Mucosa of rectum (tissue), 2 donors: Measurements from ENCODE around the gene CLCF1.

Experiments
- H3K27ac ChIP-seq, 2 donors: one replicate each; pipeline ENCODE4 v1.7.0; 2013; ENCODE audit warnings: inconsistent platforms in 2 of 2, low read depth in 2 of 2, low read length in 2 of 2
- H3K27me3 ChIP-seq, 2 donors: one replicate each; pipeline ENCODE4 v1.7.0; 2013; ENCODE audit warnings: low read length in 2 of 2; ENCODE audit not compliant: control insufficient read depth in 2 of 2, insufficient read depth in 2 of 2
- H3K36me3 ChIP-seq, 2 donors: one replicate each; pipeline ENCODE4 v1.7.0; 2013; ENCODE audit warnings: low read length in 2 of 2; ENCODE audit not compliant: control insufficient read depth in 2 of 2, insufficient read depth in 2 of 2
- H3K4me1 ChIP-seq, 2 donors: one replicate each; pipeline ENCODE4 v1.7.0; 2013; ENCODE audit warnings: low read length in 2 of 2, mild to moderate bottlenecking in 1 of 2; ENCODE audit not compliant: control insufficient read depth in 2 of 2, insufficient read depth in 2 of 2
- H3K4me3 ChIP-seq, 2 donors: one replicate each; pipeline ENCODE4 v1.7.0; 2013; ENCODE audit warnings: low read length in 2 of 2
- H3K9ac ChIP-seq, 2 donors: one replicate each; pipeline ENCODE4 v1.7.0; 2013; ENCODE audit warnings: low read length in 2 of 2, low read depth in 1 of 2, mild to moderate bottlenecking in 1 of 2
- H3K9me3 ChIP-seq, 2 donors: one replicate each; pipeline ENCODE4 v1.7.0; 2013; ENCODE audit warnings: low read length in 2 of 2; ENCODE audit not compliant: control insufficient read depth in 2 of 2
- donor health status: healthy.
- donor health status: Normal muscosa, but diverticular disease.

CLCF1 gene

DNA sequence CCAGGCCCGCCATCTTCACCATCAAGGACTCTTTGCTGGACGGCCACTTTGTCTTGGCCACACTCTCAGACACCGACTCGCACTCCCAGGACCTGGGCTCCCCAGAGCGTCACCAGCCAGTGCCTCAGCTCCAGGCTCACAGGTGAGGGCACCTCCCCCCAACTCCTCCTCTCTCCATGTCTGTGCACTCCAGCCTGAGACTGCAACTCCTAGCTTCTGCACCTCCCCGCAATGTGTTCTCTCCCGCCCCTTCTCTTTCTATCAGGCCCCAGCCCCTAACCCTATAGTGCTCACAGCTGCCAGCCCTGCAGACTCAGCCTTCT, 22.8 kb upstream of the CLCF1 start:
- peaks cover 24 to 29% of the 10 kb centered on the region in 2 donors for H3K36me3 ChIP-seq
- H3K4me1 ChIP-seq, result peaks cover 20 to 24% of the 10 kb centered on the region in 2 donors
- no peaks in the 10 kb centered on the region for H3K9me3 ChIP-seq
- H3K27ac ChIP-seq, result no peak overlapping the region
- H3K4me3 ChIP-seq, result no peak overlapping the region
- no peak overlapping the region for H3K9ac ChIP-seq
- no peaks in the 10 kb centered on the region for H3K27me3 ChIP-seq

DNA sequence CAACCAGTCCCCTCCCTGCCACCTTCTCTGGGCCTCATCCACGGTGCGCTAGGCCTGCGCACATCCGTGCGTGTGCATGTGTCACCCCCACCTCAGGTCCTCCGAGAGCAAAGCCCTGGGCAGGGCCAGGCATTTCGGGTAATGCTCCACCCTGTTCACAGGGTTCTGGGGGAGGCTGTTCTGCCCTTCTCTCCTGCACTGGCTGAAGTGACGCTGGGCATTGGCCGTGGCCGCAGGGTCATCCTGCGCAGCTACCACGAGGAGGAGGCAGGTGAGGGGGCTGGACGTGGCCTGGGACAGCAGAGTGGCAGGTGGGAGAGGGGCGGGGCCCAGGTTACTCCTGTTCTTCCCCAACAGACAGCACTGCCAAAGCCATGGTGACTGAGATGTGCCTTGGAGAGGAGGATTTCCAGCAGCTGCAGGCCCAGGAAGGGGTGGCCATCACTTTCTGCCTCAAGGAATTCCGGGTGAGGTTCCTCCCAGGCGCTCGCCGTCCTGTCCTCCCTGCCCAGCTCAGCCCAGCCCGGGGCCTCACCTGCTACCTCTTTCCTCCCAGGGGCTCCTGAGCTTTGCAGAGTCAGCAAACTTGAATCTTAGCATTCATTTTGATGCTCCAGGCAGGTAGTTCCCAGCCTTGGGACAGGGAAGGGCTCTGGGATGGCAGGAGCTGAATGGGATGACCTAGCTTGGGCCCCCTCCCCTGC, 22.3 kb upstream of the CLCF1 start:
- Histone ChIP-seq H3K36me3 (peaks cover 24 to 29% of the 10 kb centered on the region in 2 donors), H3K9ac (no peak overlapping the region), H3K4me3 (no peak overlapping the region), H3K27me3 (no peaks in the 10 kb centered on the region), H3K9me3 (no peaks in the 10 kb centered on the region), H3K27ac (no peak overlapping the region), H3K4me1 (peaks cover 20 to 24% of the 10 kb centered on the region in 2 donors)

DNA sequence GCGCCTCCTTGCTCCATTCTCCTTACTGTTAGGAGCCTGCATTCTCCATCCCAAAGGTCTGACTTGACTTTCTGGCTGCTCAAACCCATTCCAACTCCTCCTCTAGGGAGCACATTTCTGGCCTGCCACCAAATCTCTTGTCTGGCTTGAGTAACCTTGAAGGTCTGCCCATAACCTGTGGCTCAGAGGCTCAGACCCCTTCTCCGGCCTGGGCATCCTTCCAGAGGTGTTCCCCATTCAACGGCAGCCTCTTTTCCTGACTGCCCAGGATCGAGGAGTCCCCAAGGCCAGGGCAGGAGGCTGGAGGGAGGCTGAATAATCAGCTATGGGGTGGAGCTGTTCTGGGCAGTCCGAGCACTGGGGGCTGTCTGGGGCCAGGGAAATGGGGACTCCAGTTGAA, 20.6 kb upstream of the CLCF1 start:
- Histone ChIP-seq H3K36me3 (peaks cover 18 to 20% of the 10 kb centered on the region in 2 donors), H3K9me3 (no peaks in the 10 kb centered on the region), H3K27ac (no peak overlapping the region), H3K4me3 (no peak overlapping the region), H3K9ac (no peak overlapping the region), H3K4me1 (peaks cover 19 to 21% of the 10 kb centered on the region in 2 donors), H3K27me3 (no peaks in the 10 kb centered on the region)

DNA sequence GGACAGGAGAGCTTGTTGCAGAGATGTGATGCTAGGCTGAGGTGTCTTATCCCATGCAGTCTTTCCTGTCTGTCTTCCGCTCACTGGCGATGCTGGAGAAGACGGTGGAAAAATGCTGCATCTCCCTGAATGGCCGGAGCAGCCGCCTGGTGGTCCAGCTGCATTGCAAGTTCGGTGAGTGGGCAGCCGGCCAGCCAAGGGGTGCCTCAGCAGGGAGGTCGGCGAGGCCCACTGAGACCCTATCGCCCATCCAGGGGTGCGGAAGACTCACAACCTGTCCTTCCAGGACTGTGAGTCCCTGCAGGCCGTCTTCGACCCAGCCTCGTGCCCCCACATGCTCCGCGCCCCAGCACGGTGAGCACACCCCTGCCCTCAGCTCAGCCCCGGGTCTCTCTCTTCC, 20.0 kb upstream of the CLCF1 start:
- H3K4me3 ChIP-seq, result no peak overlapping the region
- H3K27me3 ChIP-seq, result no peaks in the 10 kb centered on the region
- H3K9me3 ChIP-seq, result no peaks in the 10 kb centered on the region
- H3K27ac ChIP-seq, result no peak overlapping the region
- H3K4me1 ChIP-seq, result peaks cover 19 to 21% of the 10 kb centered on the region in 2 donors
- H3K9ac ChIP-seq, result no peak overlapping the region
- H3K36me3 ChIP-seq, result peaks cover 13 to 15% of the 10 kb centered on the region in 2 donors

DNA sequence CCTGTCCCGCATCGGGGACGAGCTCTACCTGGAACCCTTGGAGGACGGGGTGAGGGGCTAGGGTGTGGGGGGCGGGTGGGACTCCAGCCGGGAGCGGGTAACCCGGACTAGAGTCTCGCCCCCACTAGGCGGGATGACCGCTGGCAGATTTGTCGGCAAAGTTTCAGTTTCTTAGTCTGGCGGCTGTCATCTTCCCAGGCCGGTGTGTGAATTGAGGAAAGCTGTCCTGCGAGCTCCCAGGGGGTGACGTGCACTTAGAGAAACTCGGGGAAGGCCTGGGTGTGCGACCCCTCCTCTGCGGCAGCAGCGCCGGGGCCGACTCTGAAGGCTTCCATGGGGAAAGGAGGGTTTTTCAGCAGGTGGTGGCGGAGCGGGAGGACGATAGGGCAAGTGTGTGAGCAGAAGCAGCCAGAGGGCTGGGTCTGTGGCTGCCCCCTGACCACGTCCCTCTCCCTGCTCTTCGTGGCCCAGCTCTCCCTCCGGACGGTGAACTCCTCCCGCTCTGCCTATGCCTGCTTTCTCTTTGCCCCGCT, 18.9 kb upstream of the CLCF1 start:
- peak overlapping the region; percentile 58 to 88 for H3K27ac ChIP-seq
- peak overlapping the region; percentile 70 for H3K9ac ChIP-seq
- H3K4me3 ChIP-seq, result peak overlapping the region; percentile 82 to 98
- H3K27me3 ChIP-seq, result no peaks in the 10 kb centered on the region
- no peaks in the 10 kb centered on the region for H3K9me3 ChIP-seq
- peaks cover 17 to 21% of the 10 kb centered on the region in 2 donors for H3K4me1 ChIP-seq
- H3K36me3 ChIP-seq, result peaks cover under 1 to 3% of the 10 kb centered on the region in 2 donors

DNA sequence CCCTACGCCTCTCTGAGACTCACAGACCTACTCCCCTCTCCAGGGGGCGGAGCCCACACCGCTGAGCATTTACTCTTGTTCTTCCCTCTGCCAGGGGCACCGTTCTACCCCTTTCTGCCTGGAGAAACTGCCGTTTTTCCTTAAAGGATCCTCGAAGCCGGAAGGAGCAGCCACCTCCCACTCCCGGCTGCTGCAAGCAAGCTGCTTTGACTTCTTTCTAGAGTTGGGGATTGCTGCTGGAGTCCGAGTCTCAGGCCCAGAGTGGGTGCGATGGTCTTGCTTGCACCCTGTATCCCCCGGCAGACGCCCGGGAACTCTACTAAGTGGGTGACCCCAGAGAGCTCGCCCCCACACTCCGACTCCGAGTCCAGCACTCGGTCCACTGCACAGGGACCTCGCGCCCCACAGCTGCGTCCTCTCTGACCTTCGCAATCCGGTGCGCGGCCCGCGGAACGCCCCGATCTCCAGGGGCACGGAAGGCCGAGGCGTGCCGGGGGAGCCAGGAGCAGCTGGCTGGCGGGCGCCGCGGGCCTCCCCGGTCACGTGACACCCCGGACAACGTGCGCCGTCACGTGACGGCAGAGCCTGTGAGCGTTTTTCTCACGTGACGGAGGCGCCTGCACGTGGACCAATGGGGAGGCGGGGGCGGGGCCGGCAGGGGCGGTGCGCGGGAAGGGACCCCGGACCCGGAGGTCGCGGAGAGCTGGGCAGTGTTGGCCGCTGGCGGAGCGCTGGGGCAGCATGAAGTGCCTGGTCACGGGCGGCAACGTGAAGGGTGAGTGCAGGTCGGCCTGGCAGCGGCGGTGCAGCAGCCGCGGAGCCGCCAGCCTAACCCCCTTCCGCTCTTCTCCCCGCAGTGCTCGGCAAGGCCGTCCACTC, 18.1 kb upstream of the CLCF1 start, which contains the start of gene RAD9A:
Gene RAD9A, plus strand, starts transcription at position 683 of the 879 bp plus-strand sequence. Its CDS starts 59 bp downstream, at position 742.
- H3K36me3 ChIP-seq, result peaks cover 0 to 3% of the 10 kb centered on the region in 2 donors
- peaks cover 16 to 21% of the 10 kb centered on the region in 2 donors for H3K4me1 ChIP-seq
- peak within 1 kb of the TSS; percentile 86 to 88 for H3K27ac ChIP-seq
- H3K4me3 ChIP-seq, result peak within 1 kb of the TSS; percentile 94 to 98
- no peaks in the 10 kb centered on the region for H3K27me3 ChIP-seq
- H3K9me3 ChIP-seq, result no peaks in the 10 kb centered on the region
- H3K9ac ChIP-seq, result peak within 1 kb of the TSS; percentile 84 to 92

DNA sequence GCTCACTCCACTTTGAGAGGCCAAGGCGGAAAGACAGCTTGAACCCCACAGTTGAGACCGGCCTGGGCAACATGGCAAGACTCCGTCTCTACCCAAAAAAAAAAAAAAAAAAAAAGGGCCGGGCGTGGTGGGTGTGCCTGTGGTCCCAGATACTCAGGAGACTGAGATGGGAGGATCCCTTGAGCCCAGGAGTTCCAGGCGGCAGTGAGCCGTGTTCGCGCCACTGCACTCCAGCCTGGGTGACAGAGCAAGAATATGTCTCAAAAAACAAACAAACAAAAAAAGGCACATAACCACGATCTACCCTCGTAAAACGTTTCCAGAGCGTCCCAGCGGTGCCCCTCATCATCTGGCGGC, 17.5 kb upstream of the CLCF1 start:
- Histone ChIP-seq H3K9me3 (no peaks in the 10 kb centered on the region), H3K9ac (peak overlapping the region; percentile 84 to 92), H3K36me3 (peaks cover 0 to 3% of the 10 kb centered on the region in 2 donors), H3K4me1 (peaks cover 16 to 21% of the 10 kb centered on the region in 2 donors), H3K4me3 (peak overlapping the region; percentile 94 to 98), H3K27me3 (no peaks in the 10 kb centered on the region), H3K27ac (peak overlapping the region; percentile 86 to 88)

DNA sequence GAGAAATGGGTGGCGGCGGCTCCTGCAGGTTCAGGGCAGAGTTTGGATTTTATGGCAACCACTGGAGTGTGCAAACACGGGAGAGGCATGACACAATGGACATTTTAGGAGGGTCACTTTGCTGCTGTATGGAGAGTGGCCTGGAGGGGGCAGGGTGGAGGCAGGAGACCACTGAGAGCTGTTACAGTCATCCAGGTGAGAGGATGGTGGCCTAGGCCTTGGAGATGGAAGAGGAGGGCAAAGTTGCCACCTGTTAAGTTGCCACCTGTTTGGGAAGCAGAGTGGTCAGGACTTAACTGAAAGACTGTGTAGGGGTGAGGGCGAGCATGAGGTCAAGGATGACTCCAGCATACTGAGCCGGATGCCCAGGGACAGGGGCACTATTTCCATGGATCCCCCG, 16.1 kb upstream of the CLCF1 start:
- Histone ChIP-seq H3K27me3 (no peaks in the 10 kb centered on the region), H3K9me3 (no peaks in the 10 kb centered on the region), H3K9ac (peak overlapping the region in 1 of 2 donors; percentile 14), H3K4me1 (peaks cover 16 to 21% of the 10 kb centered on the region in 2 donors), H3K36me3 (peaks cover 0 to 3% of the 10 kb centered on the region in 2 donors), H3K27ac (no peak overlapping the region), H3K4me3 (no peak overlapping the region)

DNA sequence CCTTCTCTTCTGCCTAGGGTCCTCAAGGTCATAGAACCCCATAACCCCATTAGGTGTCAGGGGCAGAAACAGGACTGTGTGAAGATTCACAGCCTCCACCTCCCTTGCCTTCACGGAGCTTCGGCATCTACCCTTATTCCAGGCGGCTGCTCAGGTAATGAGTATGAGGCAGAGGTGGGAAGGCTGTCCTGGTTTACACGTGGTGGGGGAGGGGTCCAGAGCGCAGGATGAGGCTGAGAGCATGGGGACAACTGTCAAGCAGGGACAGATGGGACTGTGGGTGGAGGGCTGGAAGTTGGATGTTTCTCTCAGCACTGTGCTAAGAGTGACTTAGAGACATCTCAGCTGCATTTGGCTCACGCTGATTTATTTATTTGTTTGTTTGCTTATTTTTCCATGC, 14.1 kb upstream of the CLCF1 start:
- H3K4me1 ChIP-seq, result peaks cover 13 to 19% of the 10 kb centered on the region in 2 donors
- H3K9me3 ChIP-seq, result no peaks in the 10 kb centered on the region
- no peak overlapping the region for H3K9ac ChIP-seq
- H3K27me3 ChIP-seq, result no peaks in the 10 kb centered on the region
- H3K4me3 ChIP-seq, result no peak overlapping the region
- H3K36me3 ChIP-seq, result no peaks in the 10 kb centered on the region
- H3K27ac ChIP-seq, result no peak overlapping the region

DNA sequence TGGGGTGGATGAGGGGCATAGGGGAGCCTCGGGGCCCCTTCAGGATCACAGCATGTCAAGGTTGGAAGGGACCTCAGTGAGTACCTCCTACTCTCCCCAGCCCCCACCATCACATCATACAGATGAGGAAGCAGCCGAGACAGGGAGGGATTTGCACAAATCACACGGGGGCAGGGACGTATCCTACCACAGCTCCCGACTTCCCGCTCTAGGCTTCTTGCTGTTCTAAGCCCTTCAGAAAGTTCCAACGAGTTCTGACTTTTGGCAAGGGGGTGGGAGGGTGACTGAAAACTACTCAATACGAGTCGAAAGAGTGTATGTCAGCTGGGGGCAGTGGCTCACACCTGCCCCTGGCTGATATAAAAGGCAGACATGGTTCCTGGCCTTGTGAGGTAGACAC, 13.7 kb upstream of the CLCF1 start:
- Histone ChIP-seq H3K4me1 (peaks cover 13 to 21% of the 10 kb centered on the region in 2 donors), H3K9me3 (no peaks in the 10 kb centered on the region), H3K4me3 (no peak overlapping the region), H3K27ac (no peak overlapping the region), H3K36me3 (no peaks in the 10 kb centered on the region), H3K27me3 (no peaks in the 10 kb centered on the region), H3K9ac (no peak overlapping the region)
